Measurements from ENCODE around the gene AP3D1.

The AP3D1 gene

DNA sequence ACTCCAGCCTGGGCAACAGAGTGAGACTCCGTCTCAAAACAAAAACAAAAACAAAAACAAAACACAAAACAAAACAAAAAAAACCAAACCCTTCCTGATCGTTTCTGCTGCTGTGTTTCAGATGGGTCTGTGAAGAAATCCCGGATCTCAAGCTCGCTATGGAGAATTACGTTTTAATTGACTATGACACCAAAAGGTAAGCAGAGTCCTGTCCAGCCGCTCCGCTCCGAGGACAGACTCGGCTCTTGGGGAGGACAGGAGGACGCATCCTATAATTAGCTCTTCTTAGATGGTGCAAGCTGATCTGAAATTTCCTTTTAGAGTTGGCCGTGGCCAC lies 34.3 kb upstream of the AP3D1 start:
- no peak for FAIRE-seq
- TF ChIP-seq POLR2AphosphoS5 (IDR thresholded peaks at IDR 0.05; ENCODE audit: low read depth, low read length) (no peak), POU2F2 (IDR thresholded peaks at IDR 0.05; ENCODE audit: low read depth, low read length) (no peak), SPI1 (IDR thresholded peaks at IDR 0.05; ENCODE audit: low read depth, low read length) (no peak), PAX5 (IDR thresholded peaks at IDR 0.05; ENCODE audit: insufficient read depth, low read length, severe bottlenecking) (no peak), POLR2A (IDR thresholded peaks at IDR 0.05; ENCODE audit: low read depth, low read length) (no peak), TAF1 (IDR thresholded peaks at IDR 0.05; ENCODE audit: low read depth, low read length) (no peak)

DNA sequence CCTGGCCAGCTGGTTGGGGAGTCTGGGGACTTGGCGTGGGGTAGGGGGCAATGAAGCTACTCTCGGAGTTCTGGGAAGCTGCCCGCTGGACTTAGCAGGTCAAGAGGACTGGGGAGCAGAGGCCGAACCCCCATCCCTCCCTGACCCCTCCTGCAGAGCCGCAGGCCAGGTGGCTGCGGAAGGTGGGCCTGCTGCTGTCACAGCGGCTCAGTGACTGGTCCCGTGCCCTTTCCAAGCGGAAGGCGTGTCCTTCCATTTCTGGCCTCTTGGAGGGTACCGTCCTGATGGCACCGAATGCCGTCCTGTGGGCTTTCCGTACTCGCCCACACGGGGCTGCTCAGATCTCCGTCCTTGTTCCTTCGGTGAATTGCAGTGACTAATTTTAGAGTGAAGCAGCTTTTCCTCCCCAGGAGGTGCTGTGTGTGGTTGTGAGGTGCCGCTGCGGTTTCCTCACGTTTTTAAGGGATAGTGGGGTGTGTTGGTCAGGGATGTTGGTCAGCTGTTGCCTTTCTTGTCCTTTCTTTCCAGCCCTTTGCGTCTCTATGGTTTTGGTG lies 33.1 kb upstream of the AP3D1 start:
- no peak for DNase-seq (ENCODE audit: insufficient read length, low spot score)
- TF ChIP-seq TAF1 (IDR thresholded peaks at IDR 0.05; ENCODE audit: low read depth, low read length) (no peak), POLR2A (IDR thresholded peaks at IDR 0.05; ENCODE audit: low read depth, low read length) (no peak), PAX5 (IDR thresholded peaks at IDR 0.05; ENCODE audit: insufficient read depth, low read length, severe bottlenecking) (no peak), POU2F2 (IDR thresholded peaks at IDR 0.05; ENCODE audit: low read depth, low read length) (no peak), POLR2AphosphoS5 (IDR thresholded peaks at IDR 0.05; ENCODE audit: low read depth, low read length) (no peak), SPI1 (IDR thresholded peaks at IDR 0.05; ENCODE audit: low read depth, low read length) (no peak)
- FAIRE-seq = no peak

More for the DNA sequence above, 34.3 kb upstream of the AP3D1 start:
- DNase-seq (ENCODE audit: insufficient read length, low spot score) = no peak

DNA sequence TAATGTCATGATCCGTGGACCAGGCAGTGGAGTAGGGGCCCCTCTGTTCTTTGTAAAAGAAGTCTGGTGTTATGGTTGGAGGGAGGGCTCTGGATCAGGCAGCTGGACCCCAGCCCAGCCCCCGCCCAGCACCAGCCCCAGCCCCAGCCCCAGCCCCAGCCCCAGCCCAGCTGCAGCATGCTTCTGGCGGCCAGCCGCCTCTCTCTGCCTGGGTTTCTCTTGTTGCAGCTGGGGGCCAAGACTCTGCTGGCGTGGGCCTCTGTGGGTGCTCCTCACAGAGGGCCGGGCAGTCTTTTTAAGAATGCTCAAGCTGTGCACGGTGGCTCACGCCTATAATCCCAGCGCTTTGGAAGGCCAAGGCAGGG lies 30.2 kb upstream of the AP3D1 start:
- no peak for TF ChIP-seq POU2F2 (IDR thresholded peaks at IDR 0.05; ENCODE audit: low read depth, low read length)
- no peak for TF ChIP-seq SPI1 (IDR thresholded peaks at IDR 0.05; ENCODE audit: low read depth, low read length)
- no peak for FAIRE-seq
- DNase-seq (ENCODE audit: insufficient read length, low spot score) = no peak

DNA sequence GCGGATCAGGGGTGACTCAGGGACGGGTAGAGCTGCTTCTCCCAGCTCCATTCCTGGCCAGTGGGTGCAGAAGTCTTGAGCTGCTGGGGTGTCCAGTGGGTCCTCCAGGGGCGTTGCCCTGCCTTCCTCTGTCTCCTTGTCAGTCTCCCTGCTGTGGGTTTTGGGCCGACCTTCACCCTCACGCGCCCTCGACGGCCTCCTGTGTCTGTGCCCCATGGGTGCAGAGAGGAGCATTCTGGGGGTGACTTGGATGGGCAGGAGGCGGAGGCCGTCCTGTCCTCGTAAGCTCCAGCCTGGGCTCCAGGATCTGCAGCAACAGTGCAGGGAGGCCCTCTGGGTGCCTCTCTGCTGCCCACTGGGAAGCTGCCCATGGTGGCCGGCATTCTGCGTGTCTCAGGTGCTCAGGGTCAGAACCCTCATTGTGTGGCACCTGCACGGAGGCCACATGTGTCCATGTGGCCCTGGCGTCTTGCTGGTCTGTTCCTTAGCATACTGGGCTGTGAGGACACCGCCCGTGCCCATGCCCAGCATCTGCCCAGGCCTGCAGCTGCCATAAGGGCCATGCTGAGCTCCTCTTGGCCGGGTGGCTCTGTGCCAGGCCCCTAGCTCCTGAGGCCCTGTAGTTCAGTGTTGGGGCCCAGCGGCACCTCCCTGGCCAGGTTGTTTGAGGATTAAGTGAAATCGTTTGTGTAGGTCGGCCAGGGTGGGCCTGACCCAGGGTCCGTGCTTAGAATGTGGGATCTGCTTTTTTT lies 29.7 kb upstream of the AP3D1 start:
- FAIRE-seq = no peak
- no peak for DNase-seq (ENCODE audit: insufficient read length, low spot score)
- TF ChIP-seq SPI1 (IDR thresholded peaks at IDR 0.05; ENCODE audit: low read depth, low read length) (no peak), POU2F2 (IDR thresholded peaks at IDR 0.05; ENCODE audit: low read depth, low read length) (no peak), TAF1 (IDR thresholded peaks at IDR 0.05; ENCODE audit: low read depth, low read length) (no peak), POLR2A (IDR thresholded peaks at IDR 0.05; ENCODE audit: low read depth, low read length) (no peak), POLR2AphosphoS5 (IDR thresholded peaks at IDR 0.05; ENCODE audit: low read depth, low read length) (no peak), PAX5 (IDR thresholded peaks at IDR 0.05; ENCODE audit: insufficient read depth, low read length, severe bottlenecking) (no peak)

DNA sequence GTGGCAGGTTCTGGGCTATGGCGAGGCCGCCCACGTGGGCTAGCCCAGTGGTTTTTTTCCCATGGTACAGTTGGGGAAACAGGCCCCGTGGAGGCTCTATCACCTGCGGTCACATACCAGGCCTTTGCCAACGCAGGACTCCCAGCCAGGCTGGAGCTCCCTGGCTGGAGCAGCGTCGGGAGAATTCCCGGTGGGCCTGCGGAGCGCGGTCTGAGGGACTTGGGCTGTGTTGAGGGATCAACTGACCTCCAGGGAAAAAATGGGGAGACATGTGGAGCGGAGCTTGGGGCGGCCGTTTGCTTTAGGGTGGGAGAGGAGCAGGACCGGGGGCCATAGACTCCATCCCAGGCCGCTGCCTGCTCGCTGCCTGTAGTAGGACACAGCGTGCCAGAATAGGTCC lies 28.7 kb upstream of the AP3D1 start:
- no peak for FAIRE-seq

DNA sequence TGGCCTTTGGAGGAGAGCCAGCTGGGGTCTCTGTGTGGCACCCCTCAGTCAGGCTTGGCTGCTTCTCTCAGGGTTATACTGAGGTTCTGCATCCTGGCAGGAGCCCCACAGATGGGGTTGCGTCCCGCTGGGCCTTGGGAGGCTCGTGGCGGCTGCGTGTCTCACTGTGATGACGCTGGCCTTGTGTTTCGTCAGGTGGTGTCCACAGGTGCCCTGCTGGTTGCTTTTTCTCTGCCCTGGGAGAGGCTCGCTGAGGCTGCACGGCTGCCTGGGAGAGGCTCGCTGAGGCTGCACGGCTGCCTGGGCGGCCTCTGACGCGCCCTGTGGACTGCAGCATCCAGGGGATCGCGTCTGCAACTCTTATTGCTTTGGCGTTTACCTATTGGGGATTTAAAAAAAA lies 27.7 kb upstream of the AP3D1 start:
- no peak for FAIRE-seq

More for the DNA sequence above, 28.7 kb upstream of the AP3D1 start:
- DNase-seq (ENCODE audit: insufficient read length, low spot score) = no peak
- no peak for TF ChIP-seq TAF1 (IDR thresholded peaks at IDR 0.05; ENCODE audit: low read depth, low read length)

DNA sequence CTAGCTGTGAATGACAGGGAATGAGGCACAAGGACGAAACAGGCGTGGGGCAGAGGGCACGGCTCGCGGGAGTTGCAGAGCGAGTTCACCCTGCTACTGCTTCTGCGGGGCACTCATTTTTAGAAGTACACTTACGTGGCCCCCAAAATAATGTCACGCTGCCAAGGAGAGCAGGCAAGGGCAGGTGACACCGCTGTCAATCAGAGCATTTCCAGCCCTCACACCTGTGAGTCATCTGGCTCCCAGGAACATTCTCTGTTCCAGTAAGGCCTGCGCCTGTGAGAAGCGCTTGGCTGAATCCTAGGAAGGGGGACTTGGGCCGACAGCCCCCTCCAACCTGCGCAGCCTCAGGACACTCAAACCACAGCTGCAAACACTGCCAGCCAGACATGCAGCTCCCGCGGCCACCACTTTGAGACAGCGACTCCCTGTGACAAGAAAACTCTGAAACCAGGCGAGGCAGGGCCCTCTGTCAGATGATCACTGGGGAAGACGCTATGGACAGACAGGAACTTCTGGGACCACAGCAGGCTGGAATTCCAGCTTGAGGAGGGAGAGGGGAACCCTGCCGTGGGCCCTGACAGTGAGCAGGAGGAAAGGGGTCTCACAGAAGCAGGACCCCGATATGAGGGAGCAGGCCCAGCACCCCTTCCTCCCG lies 25.1 kb upstream of the AP3D1 start:
- FAIRE-seq = no peak
- DNase-seq (ENCODE audit: insufficient read length, low spot score) = no peak

More for the DNA sequence above, 27.7 kb upstream of the AP3D1 start:
- no peak for TF ChIP-seq SPI1 (IDR thresholded peaks at IDR 0.05; ENCODE audit: low read depth, low read length)
- TF ChIP-seq PAX5 (IDR thresholded peaks at IDR 0.05; ENCODE audit: insufficient read depth, low read length, severe bottlenecking) = no peak
- TF ChIP-seq POLR2AphosphoS5 (IDR thresholded peaks at IDR 0.05; ENCODE audit: low read depth, low read length) = no peak
- no peak for TF ChIP-seq TAF1 (IDR thresholded peaks at IDR 0.05; ENCODE audit: low read depth, low read length)
- TF ChIP-seq POLR2A (IDR thresholded peaks at IDR 0.05; ENCODE audit: low read depth, low read length) = no peak
- TF ChIP-seq POU2F2 (IDR thresholded peaks at IDR 0.05; ENCODE audit: low read depth, low read length) = no peak
- DNase-seq (ENCODE audit: insufficient read length, low spot score) = no peak

DNA sequence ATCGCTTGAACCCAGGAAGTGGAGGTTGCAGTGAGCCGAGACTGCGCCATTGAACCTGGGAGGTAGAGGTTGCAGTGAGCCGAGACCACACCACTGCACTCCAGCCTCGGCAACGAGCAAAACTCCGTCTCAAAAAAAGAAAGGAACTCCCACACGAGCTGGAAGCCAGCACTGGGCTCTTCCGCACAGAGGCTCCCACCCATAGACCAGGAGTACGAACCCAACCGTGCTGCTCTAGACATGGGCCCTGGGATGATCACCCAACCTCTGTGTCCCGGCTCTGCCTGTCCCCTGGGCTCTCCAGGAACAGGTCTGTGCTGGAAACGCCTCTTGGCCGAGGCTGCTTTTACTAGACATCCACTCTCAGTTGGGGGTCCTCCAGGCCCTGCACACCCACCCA lies 24.4 kb upstream of the AP3D1 start:
- TF ChIP-seq POLR2A (IDR thresholded peaks at IDR 0.05; ENCODE audit: low read depth, low read length) (no peak), TAF1 (IDR thresholded peaks at IDR 0.05; ENCODE audit: low read depth, low read length) (no peak), POLR2AphosphoS5 (IDR thresholded peaks at IDR 0.05; ENCODE audit: low read depth, low read length) (no peak), PAX5 (IDR thresholded peaks at IDR 0.05; ENCODE audit: insufficient read depth, low read length, severe bottlenecking) (no peak), SPI1 (IDR thresholded peaks at IDR 0.05; ENCODE audit: low read depth, low read length) (no peak), POU2F2 (IDR thresholded peaks at IDR 0.05; ENCODE audit: low read depth, low read length) (no peak)
- FAIRE-seq = no peak
- DNase-seq (ENCODE audit: insufficient read length, low spot score) = no peak

More for the DNA sequence above, 25.1 kb upstream of the AP3D1 start:
- TF ChIP-seq PAX5 (IDR thresholded peaks at IDR 0.05; ENCODE audit: insufficient read depth, low read length, severe bottlenecking) (no peak), POLR2A (IDR thresholded peaks at IDR 0.05; ENCODE audit: low read depth, low read length) (no peak), SPI1 (IDR thresholded peaks at IDR 0.05; ENCODE audit: low read depth, low read length) (no peak), TAF1 (IDR thresholded peaks at IDR 0.05; ENCODE audit: low read depth, low read length) (no peak), POU2F2 (IDR thresholded peaks at IDR 0.05; ENCODE audit: low read depth, low read length) (no peak), POLR2AphosphoS5 (IDR thresholded peaks at IDR 0.05; ENCODE audit: low read depth, low read length) (no peak)

DNA sequence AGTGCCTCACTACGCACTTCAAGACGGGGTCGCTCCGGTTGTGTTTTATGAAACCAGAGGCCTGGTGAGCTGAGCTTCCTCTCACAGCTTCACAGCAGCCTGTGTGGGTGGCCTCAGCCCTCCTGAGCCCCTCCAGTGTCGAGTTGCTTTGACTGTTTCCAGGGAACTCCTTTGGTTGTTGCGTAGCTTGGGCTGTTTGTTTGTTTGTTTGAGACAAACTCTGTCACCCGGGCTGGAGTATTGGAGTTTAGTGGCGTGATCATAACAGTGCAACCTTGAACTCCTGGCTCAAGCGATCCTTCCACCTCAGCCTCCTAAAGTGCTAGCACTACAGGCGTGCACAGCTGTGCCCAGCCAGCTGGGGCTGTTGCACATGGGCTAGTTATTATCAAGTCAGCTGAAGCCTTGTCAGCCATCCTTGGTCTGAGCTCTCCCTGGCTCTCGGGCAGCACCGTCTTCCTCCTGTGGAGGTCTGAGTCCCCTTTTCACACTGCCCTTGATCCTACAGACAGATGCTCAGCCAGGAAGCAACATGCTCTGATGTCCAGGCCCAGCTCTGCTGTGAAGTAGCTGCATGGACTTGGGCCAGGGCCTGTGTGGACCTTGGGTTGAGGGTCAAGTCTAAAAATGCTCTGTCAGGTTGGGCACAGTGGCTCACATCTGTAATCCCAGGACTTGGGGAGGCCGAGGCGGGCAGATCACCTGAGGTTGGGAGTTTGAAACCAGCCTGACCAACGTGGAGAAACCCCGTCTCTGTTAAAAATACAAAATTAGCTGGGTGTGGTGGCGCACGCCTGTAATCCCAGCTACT lies 22.6 kb upstream of the AP3D1 start:
- TF ChIP-seq PAX5 (IDR thresholded peaks at IDR 0.05; ENCODE audit: insufficient read depth, low read length, severe bottlenecking) (no peak), SPI1 (IDR thresholded peaks at IDR 0.05; ENCODE audit: low read depth, low read length) (no peak), POU2F2 (IDR thresholded peaks at IDR 0.05; ENCODE audit: low read depth, low read length) (no peak), POLR2A (IDR thresholded peaks at IDR 0.05; ENCODE audit: low read depth, low read length) (no peak), TAF1 (IDR thresholded peaks at IDR 0.05; ENCODE audit: low read depth, low read length) (no peak), POLR2AphosphoS5 (IDR thresholded peaks at IDR 0.05; ENCODE audit: low read depth, low read length) (no peak)
- FAIRE-seq (peak; percentile 71), DNase-seq (ENCODE audit: insufficient read length, low spot score) (no peak)

Measured in GM12891 (cell line).